Keratinocyte (primary cell): ENCODE data around the gene CDHR3. TPM values are rescaled to one million over a fixed set of nuclear protein-coding genes. Genes with fewer than 3 reads are reported as not detected.

Experiments used
- DNase-seq: peaks from one replicate; pipeline ENCODE4 v3.0.0-alpha.2; 2011; ENCODE audit warnings: low read depth, missing footprints, low spot score
- FAIRE-seq: peaks from 2 replicates; lab custom pipeline; 2011; peaks lifted over from hg19 to GRCh38; lab: Jason Lieb, UNC
- H2AFZ ChIP-seq: 2 replicates; pipeline ENCODE4 v1.6.0; 2012; ENCODE audit warnings: low read length, control low read depth, inconsistent platforms; ENCODE audit not compliant: control insufficient read depth
- H3K27ac ChIP-seq: 2 replicates; pipeline ENCODE4 v1.5.1; 2011; ENCODE audit warnings: low read length; ENCODE audit not compliant: control insufficient read depth, insufficient read depth
- H3K27me3 ChIP-seq: 3 replicates; pipeline ENCODE4 v1.6.0; 2011; ENCODE audit warnings: low read length; ENCODE audit not compliant: control insufficient read depth, insufficient read depth; ENCODE audit errors: extremely low read depth
- H3K36me3 ChIP-seq, 2 experiments: 2 replicates in 1 of 2; 3 replicates in 1 of 2; pipeline ENCODE4 v1.5.1; 2011; ENCODE audit warnings: low read length in 2 of 2, mild to moderate bottlenecking in 1 of 2; ENCODE audit not compliant: control insufficient read depth in 2 of 2, insufficient read depth in 2 of 2; ENCODE audit errors: extremely low read depth in 1 of 2
- H3K4me1 ChIP-seq: 3 replicates; pipeline ENCODE4 v1.5.1; 2011; ENCODE audit warnings: low read length; ENCODE audit not compliant: control insufficient read depth, insufficient read depth; ENCODE audit errors: extremely low read depth
- H3K4me2 ChIP-seq: 3 replicates; pipeline ENCODE4 v1.6.0; 2011; ENCODE audit warnings: low read depth, low read length; ENCODE audit not compliant: control insufficient read depth, insufficient read depth; ENCODE audit errors: extremely low read depth
- H3K4me3 ChIP-seq, 3 experiments: fragments of 200-600 bp in 1 of 3; sonication (generic) in 1 of 3; 2 replicates in 2 of 3; 3 replicates in 1 of 3; pipeline ENCODE4 v1.5.1; 2011 to 2016; ENCODE audit warnings: low read length in 3 of 3, mild to moderate bottlenecking in 3 of 3, control low read depth in 2 of 3, inconsistent platforms in 1 of 3, low read depth in 1 of 3, mixed read lengths in 1 of 3, mixed run types in 1 of 3, moderate library complexity in 1 of 3; ENCODE audit not compliant: control insufficient read depth in 2 of 3, insufficient read depth in 2 of 3; ENCODE audit errors: extremely low read depth in 1 of 3
- H3K79me2 ChIP-seq: 2 replicates; pipeline ENCODE4 v1.6.0; 2012; ENCODE audit warnings: low read length; ENCODE audit not compliant: control insufficient read depth, insufficient read depth
- H3K9ac ChIP-seq: 3 replicates; pipeline ENCODE4 v1.6.0; 2011; ENCODE audit warnings: low read length; ENCODE audit not compliant: control insufficient read depth, insufficient read depth; ENCODE audit errors: extremely low read depth
- H3K9me1 ChIP-seq: 3 replicates; pipeline ENCODE4 v1.6.0; 2011; ENCODE audit warnings: low read length; ENCODE audit not compliant: control insufficient read depth, insufficient read depth; ENCODE audit errors: extremely low read depth
- H3K9me3 ChIP-seq: 2 replicates; pipeline ENCODE4 v1.5.1; 2012; ENCODE audit warnings: low read depth, low read length; ENCODE audit not compliant: control insufficient read depth
- H4K20me1 ChIP-seq: 3 replicates; pipeline ENCODE4 v1.6.0; 2011; ENCODE audit warnings: low read length; ENCODE audit not compliant: control insufficient read depth, insufficient read depth; ENCODE audit errors: extremely low read depth
- EZH2 ChIP-seq: IDR thresholded peaks from one replicate; pipeline ENCODE4 v1.6.1; 2012; ENCODE audit warnings: inconsistent platforms, mild to moderate bottlenecking, low read length, moderate library complexity
- dilution Hi-C: fragments of 300-500 bp; cut with MboI; formaldehyde crosslinking; loops from one replicate; pipeline ENCODE4 v1.7.0; 2020; ENCODE audit warnings: low sequenced_read_pairs; ENCODE audit not compliant: extremely low pct_ligation_motif_present
- polyA plus RNA-seq, 5 experiments: library from polyadenylated mRNA; depleted of rRNA in 3 of 5; stranded (reverse) in 3 of 5; stranded (forward) in 1 of 5; unstranded in 1 of 5; fragments of >200 nt; gene quantifications; 1 replicate in 1 of 5; 2 replicates in 3 of 5; 3 replicates in 1 of 5; pipeline versions ENCODE4 v1.2.1 to v1.2.3, GENCODE V29; 2011 to 2012; ENCODE audit warnings: missing spikeins in 2 of 5, low read depth in 1 of 5, low replicate concordance in 1 of 5
- TF ChIP-seq, protein P1 (sequence below), 3 experiments: IDR thresholded peaks in 1 of 3; conservative IDR thresholded peaks in 1 of 3; optimal IDR thresholded peaks in 1 of 3; 2 replicates in 2 of 3; 3 replicates in 1 of 3; pipeline versions ENCODE3 to v1.5.1; 2011; ENCODE audit warnings: low read length in 3 of 3, mild to moderate bottlenecking in 3 of 3, moderate library complexity in 2 of 3, control low read depth in 1 of 3, inconsistent platforms in 1 of 3; ENCODE audit not compliant: insufficient read depth in 2 of 3; ENCODE audit errors: extremely low read depth in 1 of 3

Gene CDHR3
- polyA plus RNA-seq, 1 donor (not counting 4 experiments of a cell fraction or from before 2014, with no cell fraction given): 1.2 TPM

DNA sequence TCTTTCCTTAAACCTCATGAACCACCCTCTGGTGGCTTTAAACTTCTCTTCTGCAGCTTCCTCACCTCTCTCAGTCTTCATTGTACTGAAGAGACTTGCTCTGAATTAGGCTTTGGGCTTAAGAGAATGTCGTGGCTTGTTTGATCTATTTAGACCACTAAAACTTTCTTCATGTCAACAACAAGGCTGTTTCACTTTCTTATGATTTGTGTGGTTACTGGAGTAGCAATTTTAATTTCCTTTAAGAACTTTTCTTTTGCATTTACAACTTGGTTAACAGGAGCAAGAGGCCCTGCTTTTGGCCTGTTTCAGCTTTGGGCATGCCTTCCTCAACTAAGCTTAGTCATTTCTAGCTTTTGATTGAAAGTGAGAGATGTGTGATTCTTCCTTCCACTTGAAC is 38.1 kb upstream of the CDHR3 start:
- Histone ChIP-seq H4K20me1 (no peaks in the 10 kb centered on the region), H3K9ac (no peak overlapping the region), H3K4me1 (no peaks in the 10 kb centered on the region), H3K4me2 (no peak overlapping the region), H2AFZ (no peak overlapping the region), H3K36me3 (no peaks in the 10 kb centered on the region), H3K79me2 (no peaks in the 10 kb centered on the region), H3K27me3 (no peaks in the 10 kb centered on the region), H3K9me1 (no peaks in the 10 kb centered on the region), H3K4me3 (no peak overlapping the region), H3K9me3 (no peaks in the 10 kb centered on the region), H3K27ac (no peak overlapping the region)
- DNase-seq: no peak
- FAIRE-seq: no peak
- TF ChIP-seq EZH2: no peak
- TF ChIP-seq, protein P1, sequence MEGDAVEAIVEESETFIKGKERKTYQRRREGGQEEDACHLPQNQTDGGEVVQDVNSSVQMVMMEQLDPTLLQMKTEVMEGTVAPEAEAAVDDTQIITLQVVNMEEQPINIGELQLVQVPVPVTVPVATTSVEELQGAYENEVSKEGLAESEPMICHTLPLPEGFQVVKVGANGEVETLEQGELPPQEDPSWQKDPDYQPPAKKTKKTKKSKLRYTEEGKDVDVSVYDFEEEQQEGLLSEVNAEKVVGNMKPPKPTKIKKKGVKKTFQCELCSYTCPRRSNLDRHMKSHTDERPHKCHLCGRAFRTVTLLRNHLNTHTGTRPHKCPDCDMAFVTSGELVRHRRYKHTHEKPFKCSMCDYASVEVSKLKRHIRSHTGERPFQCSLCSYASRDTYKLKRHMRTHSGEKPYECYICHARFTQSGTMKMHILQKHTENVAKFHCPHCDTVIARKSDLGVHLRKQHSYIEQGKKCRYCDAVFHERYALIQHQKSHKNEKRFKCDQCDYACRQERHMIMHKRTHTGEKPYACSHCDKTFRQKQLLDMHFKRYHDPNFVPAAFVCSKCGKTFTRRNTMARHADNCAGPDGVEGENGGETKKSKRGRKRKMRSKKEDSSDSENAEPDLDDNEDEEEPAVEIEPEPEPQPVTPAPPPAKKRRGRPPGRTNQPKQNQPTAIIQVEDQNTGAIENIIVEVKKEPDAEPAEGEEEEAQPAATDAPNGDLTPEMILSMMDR (optimal IDR thresholded peaks at IDR 0.05 in 1 of 3, IDR thresholded peaks at IDR 0.05 in 1 of 3, conservative IDR thresholded peaks at IDR 0.05 in 1 of 3; ENCODE audit: extremely low read depth in 1 of 3, insufficient read depth in 2 of 3, low read length in 3 of 3): no peak
- dilution Hi-C loops: no loop called here

DNA sequence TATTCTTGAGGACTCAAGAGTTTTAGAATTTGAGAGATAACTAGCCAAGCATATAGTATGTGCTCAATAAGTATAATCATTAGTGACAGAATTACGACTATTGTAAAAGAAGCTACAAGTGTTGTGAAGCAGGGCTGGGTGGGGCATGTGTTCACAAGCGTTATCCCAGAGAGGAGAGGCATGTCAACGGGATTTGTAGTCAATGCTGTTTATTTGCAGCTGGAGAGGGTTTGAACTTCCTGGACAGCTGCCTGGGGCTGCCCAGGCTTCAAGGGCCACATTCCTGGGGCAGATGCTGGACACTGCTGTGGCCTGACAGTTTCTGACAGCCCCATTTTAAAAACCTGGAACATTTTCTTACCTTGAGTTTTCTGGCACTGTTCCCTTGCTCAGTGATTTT is 36.9 kb upstream of the CDHR3 start:
- TF ChIP-seq, protein P1 (optimal IDR thresholded peaks at IDR 0.05 in 1 of 3, IDR thresholded peaks at IDR 0.05 in 1 of 3, conservative IDR thresholded peaks at IDR 0.05 in 1 of 3; ENCODE audit: extremely low read depth in 1 of 3, insufficient read depth in 2 of 3, low read length in 3 of 3): no peak
- no peak for TF ChIP-seq EZH2
- H4K20me1 ChIP-seq: no peaks in the 10 kb centered on the region
- H3K9me1 ChIP-seq: no peaks in the 10 kb centered on the region
- no peaks in the 10 kb centered on the region for H3K4me1 ChIP-seq
- no peak overlapping the region for H3K4me2 ChIP-seq
- dilution Hi-C loops: no loop called here
- no peak overlapping the region for H3K27ac ChIP-seq
- no peak overlapping the region for H3K4me3 ChIP-seq
- H3K9me3 ChIP-seq: no peaks in the 10 kb centered on the region
- DNase-seq: no peak
- no peaks in the 10 kb centered on the region for H3K79me2 ChIP-seq
- H3K9ac ChIP-seq: no peak overlapping the region
- no peak overlapping the region for H2AFZ ChIP-seq
- H3K27me3 ChIP-seq: no peaks in the 10 kb centered on the region
- H3K36me3 ChIP-seq: no peaks in the 10 kb centered on the region
- no peak for FAIRE-seq
